ENCODE measurements around the gene KDM1B.
A peak's percentile ranks its signal among the peaks of the same experiment; 100 is the strongest.
"Not testable (repeated sequence)": the region's sequence is repeated elsewhere in the genome, so short reads cannot be mapped to it uniquely, and the experiment has no call there.

The KDM1B gene

DNA sequence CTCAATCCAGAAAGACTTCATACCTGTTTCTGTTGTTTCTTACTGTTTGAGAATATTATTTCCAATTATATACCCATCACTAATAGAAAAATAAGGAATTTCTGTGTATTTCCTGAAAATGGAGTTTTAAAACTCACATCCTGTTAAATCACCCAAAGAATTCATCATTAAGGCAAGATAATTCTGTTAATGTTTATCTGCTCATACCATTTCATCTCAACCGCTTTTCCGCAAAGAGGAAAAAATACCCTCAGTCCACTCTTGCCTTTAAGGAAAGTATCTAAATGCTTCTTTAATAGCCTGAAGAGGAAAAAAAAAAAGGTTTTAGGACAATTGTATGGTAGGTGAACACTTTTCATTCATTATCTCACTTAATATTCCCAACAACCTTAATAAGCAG is 7.6 kb upstream of the KDM1B start:
- no peak for DNase-seq (ENCODE audit: low read depth)
- in situ Hi-C loops (cut with HindIII; ENCODE audit: low sequenced_read_pairs), result loop anchor here (25.0 kb wide), 1 partner anchor 335 kb away; no protein-coding TSS in a partner anchor
- TF ChIP-seq, protein P1, sequence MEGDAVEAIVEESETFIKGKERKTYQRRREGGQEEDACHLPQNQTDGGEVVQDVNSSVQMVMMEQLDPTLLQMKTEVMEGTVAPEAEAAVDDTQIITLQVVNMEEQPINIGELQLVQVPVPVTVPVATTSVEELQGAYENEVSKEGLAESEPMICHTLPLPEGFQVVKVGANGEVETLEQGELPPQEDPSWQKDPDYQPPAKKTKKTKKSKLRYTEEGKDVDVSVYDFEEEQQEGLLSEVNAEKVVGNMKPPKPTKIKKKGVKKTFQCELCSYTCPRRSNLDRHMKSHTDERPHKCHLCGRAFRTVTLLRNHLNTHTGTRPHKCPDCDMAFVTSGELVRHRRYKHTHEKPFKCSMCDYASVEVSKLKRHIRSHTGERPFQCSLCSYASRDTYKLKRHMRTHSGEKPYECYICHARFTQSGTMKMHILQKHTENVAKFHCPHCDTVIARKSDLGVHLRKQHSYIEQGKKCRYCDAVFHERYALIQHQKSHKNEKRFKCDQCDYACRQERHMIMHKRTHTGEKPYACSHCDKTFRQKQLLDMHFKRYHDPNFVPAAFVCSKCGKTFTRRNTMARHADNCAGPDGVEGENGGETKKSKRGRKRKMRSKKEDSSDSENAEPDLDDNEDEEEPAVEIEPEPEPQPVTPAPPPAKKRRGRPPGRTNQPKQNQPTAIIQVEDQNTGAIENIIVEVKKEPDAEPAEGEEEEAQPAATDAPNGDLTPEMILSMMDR (IDR thresholded peaks at IDR 0.05; ENCODE audit: low read depth, low read length, missing control alignments), result no peak
- no peak overlapping the region for H3K4me3 ChIP-seq (ENCODE audit: low read depth, low read length)

DNA sequence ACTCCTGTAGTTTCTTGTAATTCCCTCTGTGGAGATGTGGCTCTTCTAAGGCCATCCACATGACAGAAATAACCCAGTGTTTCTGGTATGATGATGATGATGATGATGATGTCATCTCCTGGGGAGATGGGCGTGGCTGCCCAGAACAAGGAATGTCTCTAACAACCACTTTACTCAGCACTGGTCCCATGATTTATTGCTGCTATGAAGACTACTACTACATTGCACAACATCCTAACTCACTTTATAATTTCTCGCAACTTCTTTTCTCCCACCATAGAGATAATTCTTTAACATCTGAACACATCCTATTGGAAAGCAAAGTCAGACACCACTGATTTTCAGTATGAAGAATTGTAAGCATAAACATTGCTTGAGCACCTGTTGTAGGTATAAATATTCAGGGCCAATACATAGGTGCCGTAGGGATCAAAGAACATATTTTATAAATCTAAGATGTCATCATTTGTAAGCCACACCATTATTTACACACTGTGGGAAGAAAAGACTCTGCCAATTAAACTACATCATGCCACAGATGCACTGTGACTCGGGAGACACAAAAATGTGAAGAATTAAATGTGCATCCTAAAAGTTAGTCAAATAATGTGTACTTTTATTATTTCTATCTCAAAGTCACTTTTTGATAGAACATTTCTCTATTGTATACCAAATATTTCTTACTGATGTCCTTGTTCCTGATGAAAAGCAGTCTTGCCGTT is 6.8 kb upstream of the KDM1B start:
- no peak overlapping the region for H3K4me3 ChIP-seq (ENCODE audit: low read depth, low read length)
- in situ Hi-C loops (cut with HindIII; ENCODE audit: low sequenced_read_pairs), result loop anchor here (25.0 kb wide), 1 partner anchor 336 kb away; no protein-coding TSS in a partner anchor
- TF ChIP-seq, protein P1 (IDR thresholded peaks at IDR 0.05; ENCODE audit: low read depth, low read length, missing control alignments), result no peak
- no peak for DNase-seq (ENCODE audit: low read depth)

DNA sequence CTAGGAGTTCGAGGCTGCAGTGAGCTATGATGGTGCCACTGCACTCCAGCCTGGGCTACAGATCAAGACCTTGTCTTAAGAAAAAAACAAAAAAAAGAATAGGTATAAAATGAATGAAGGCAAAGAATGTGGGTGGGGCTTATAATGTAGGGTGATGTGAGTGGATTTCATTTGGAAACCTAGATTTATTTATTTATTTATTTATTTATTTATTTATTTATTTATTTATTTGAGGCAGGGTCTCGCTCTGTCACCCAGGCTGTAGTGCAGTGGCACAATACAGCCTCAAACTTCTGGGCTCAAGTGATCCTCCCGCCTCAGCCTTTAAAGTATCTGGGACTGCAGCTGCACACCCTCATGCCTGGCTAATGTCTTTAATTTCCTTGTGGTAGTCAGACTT is 3.8 kb upstream of the KDM1B start:
- H3K4me3 ChIP-seq (ENCODE audit: low read depth, low read length); DNase-seq (ENCODE audit: low read depth); in situ Hi-C loops (cut with HindIII; ENCODE audit: low sequenced_read_pairs): not testable (repeated sequence)

DNA sequence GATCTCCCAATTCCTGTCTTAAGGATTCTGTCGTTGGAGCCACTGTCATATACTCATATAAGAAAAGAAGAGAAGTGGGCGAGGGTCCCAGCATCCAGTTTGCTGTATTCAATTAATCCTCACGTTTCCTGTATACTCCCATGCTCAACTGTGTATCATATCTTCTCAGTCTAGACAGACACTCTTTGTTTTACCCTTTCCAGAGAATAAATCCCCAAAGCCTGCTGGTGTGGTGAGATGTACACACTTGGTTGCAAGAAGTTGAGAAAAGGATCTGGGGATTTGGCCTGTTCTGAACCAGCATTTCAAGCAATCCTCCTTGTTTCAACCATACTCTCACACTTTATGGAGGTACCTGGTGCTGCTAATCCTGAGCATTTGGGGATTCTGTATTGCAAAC is 3.4 kb upstream of the KDM1B start:
- H3K4me3 ChIP-seq (ENCODE audit: low read depth, low read length), result no peak overlapping the region
- in situ Hi-C loops (cut with HindIII; ENCODE audit: low sequenced_read_pairs), result no loop called here
- TF ChIP-seq, protein P1 (IDR thresholded peaks at IDR 0.05; ENCODE audit: low read depth, low read length, missing control alignments), result no peak
- no peak for DNase-seq (ENCODE audit: low read depth)

DNA sequence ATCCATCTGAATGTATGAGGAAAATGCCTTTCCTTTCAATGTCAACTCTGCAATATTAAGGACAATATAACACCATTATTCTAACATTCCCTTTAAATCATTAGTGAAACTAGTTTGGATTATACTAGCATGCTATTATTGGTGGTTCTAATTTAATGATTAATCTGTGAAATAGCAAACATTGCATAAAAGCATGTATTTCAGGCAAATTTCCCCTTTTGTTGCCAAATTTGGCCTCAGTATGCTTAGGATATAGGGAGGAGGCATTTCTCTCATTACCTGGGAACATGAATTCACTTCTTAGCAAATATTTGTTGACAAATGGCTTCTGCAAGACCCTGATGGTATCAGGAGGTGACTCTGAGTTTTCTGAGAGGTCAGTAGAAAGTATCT is 1.9 kb upstream of the KDM1B start:
- in situ Hi-C loops (cut with HindIII; ENCODE audit: low sequenced_read_pairs), result no loop called here
- H3K4me3 ChIP-seq (ENCODE audit: low read depth, low read length), result no peak overlapping the region
- no peak for DNase-seq (ENCODE audit: low read depth)
- TF ChIP-seq, protein P1 (IDR thresholded peaks at IDR 0.05; ENCODE audit: low read depth, low read length, missing control alignments), result no peak

DNA sequence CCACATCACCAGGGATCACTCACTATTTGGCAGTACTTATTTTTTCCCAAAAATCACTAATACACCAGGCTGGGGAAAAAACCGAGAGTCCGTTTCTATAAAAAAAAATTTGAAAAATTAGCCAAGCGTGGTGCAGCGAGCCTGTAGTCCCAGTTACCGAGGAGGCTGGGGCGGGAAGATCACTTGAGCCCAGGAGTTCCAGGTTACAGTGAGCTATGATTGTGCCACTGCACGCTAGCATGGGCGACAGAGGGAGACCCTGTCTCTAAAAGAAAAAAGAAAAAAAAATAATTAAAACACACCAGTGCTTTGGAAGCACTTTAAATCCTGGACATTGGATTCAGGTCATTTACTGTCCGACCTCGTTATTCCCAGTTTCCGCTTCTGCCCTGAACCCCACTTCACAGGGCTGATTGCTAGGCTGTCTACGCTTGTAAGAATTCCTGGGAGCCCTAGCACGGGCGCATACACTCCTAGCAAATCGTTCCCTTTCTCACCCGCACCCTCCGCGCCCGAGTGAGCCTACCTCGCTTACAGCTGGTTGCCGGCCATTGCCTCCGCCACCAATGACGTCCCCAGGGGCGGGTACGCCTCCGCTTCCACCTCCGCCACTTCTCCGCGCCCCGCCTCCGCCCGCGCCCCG is 594 bp upstream of the KDM1B start, which contains the start of gene TPMT:
TPMT (minus strand) TSS at position 571 of the 643 bp plus-strand sequence. CDS start 5,950 bp downstream, outside the sequence.
- in situ Hi-C loops (cut with HindIII; ENCODE audit: low sequenced_read_pairs), result no loop called here

More for the DNA sequence above, 594 bp upstream of the KDM1B start, which contains the start of gene TPMT:
- peak within 1 kb of the TSS; percentile 96 for H3K4me3 ChIP-seq (ENCODE audit: low read depth, low read length)
- TF ChIP-seq, protein P1 (IDR thresholded peaks at IDR 0.05; ENCODE audit: low read depth, low read length, missing control alignments), result no peak
- no peak for DNase-seq (ENCODE audit: low read depth)
